OCI-LY3 (cell line): ENCODE results near the gene KYNU.
A peak's percentile ranks its signal among the peaks of the same experiment; 100 is the strongest.

Experiments
- EZH2phosphoT487 ChIP-seq: fragments of 200-600 bp; shearing (Covaris generic); IDR thresholded peaks from 2 replicates; pipeline ENCODE4 v1.6.1; 2018; ENCODE audit warnings: antibody characterized with exemption, mixed run types, low read depth
- TF ChIP-seq, protein P1 (sequence below): fragments of 200-600, 300-600 bp; sonication (generic); IDR thresholded peaks from 2 replicates; pipeline ENCODE4 v1.5.1; 2014; ENCODE audit warnings: antibody characterized with exemption, low read length, low read depth

DNA sequence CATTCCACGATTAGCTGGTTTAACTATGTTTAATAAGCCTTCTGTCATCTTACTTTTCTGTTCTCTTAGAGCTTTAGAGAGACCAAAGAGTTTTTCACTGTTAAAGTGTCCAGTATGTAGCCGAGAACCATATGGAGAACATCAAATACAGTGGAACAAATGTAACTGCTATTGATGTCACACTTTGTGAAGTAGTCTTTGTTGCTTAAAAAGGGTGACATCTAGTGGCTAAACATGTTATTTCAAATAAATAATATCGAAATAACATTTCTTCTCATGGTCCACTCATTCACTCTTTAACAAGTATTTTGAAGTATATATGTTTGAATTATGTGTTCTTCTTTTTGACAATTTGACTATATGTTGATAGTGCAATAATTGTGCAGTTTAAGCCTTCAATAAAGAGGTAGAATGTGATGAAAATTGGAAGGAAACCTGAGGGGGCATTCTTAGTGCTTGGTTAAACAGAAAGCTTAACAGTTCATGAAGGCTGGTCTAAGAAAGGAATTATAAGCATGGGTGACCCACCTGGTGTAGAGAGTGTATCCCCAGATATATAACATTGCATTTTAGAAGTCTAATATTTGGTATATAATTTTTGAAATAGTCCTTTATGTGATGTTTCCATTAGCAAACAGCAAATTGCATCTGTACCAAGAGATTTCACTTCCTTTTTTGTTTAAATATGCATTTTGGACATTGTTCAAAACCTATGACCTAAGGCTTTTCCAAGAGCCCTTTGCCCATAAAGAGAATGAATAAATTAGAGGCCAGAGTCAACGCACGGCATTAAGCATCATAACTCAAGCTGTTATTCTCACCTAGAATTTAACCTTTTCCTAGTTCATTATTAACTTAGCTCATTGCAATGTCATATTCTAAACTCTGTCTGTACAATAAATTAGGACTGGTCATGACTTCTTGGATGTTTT is 112.1 kb downstream of the KYNU start:
- TF ChIP-seq, protein P1, sequence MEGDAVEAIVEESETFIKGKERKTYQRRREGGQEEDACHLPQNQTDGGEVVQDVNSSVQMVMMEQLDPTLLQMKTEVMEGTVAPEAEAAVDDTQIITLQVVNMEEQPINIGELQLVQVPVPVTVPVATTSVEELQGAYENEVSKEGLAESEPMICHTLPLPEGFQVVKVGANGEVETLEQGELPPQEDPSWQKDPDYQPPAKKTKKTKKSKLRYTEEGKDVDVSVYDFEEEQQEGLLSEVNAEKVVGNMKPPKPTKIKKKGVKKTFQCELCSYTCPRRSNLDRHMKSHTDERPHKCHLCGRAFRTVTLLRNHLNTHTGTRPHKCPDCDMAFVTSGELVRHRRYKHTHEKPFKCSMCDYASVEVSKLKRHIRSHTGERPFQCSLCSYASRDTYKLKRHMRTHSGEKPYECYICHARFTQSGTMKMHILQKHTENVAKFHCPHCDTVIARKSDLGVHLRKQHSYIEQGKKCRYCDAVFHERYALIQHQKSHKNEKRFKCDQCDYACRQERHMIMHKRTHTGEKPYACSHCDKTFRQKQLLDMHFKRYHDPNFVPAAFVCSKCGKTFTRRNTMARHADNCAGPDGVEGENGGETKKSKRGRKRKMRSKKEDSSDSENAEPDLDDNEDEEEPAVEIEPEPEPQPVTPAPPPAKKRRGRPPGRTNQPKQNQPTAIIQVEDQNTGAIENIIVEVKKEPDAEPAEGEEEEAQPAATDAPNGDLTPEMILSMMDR: peak; percentile 73
- TF ChIP-seq EZH2phosphoT487: no peak
